HepG2 (cell line): ENCODE measurements around the gene HRH2. TPM values are rescaled to one million over a fixed set of nuclear protein-coding genes. Genes with fewer than 3 reads are reported as not detected.
A peak's percentile ranks its signal among the peaks of the same experiment; 100 is the strongest.

ENCODE experiments used
- FOXA3 ChIP-seq: IDR thresholded peaks from 2 replicates; pipeline ENCODE4 v1.6.1; 2016; ENCODE audit warnings: missing genetic modification reagents, missing compliant biosample characterization
- MEIS1 ChIP-seq: sonication (generic); formaldehyde crosslinking; IDR thresholded peaks from 2 replicates; pipeline ENCODE4 v1.9.0; 2021; ENCODE audit warnings: mild to moderate bottlenecking, missing genetic modification reagents, moderate library complexity, borderline replicate concordance
- PHF21A ChIP-seq: sonication (generic); formaldehyde crosslinking; IDR thresholded peaks from 2 replicates; pipeline ENCODE4 v1.5.0; 2020; ENCODE audit warnings: mild to moderate bottlenecking, missing genetic modification reagents
- RCOR2 ChIP-seq: IDR thresholded peaks from 2 replicates; pipeline ENCODE4 v1.6.1; 2016; ENCODE audit warnings: missing biosample characterization, missing genetic modification reagents
- SMAD9 ChIP-seq: sonication (generic); formaldehyde crosslinking; IDR thresholded peaks from 2 replicates; pipeline ENCODE4 v1.5.1; 2020; ENCODE audit warnings: mild to moderate bottlenecking, missing genetic modification reagents
- TBX3 ChIP-seq: fragments of 450-650 bp; IDR thresholded peaks from 2 replicates; pipeline ENCODE4 v1.6.1; 2017; ENCODE audit warnings: antibody characterized with exemption, mild to moderate bottlenecking, inconsistent platforms, borderline replicate concordance
- ZNF263 ChIP-seq: sonication (generic); formaldehyde crosslinking; IDR thresholded peaks from 2 replicates; pipeline ENCODE4 v1.4.0; 2020; ENCODE audit warnings: missing genetic modification reagents
- ZNF589 ChIP-seq: sonication (generic); formaldehyde crosslinking; conservative IDR thresholded peaks from 2 replicates; pipeline ENCODE4 v1.8.0; 2022; ENCODE audit warnings: mild to moderate bottlenecking, moderate library complexity, missing genetic modification reagents
- ZNF615 ChIP-seq: sonication (generic); formaldehyde crosslinking; IDR thresholded peaks from 2 replicates; pipeline ENCODE4 v1.5.0; 2020; ENCODE audit warnings: mild to moderate bottlenecking, missing genetic modification reagents, borderline replicate concordance
- ZNF788 ChIP-seq: sonication (generic); formaldehyde crosslinking; IDR thresholded peaks from 2 replicates; pipeline ENCODE4 v1.5.0; 2020; ENCODE audit warnings: mild to moderate bottlenecking, missing genetic modification reagents, borderline replicate concordance
- polyA plus RNA-seq, 8 experiments: library from polyadenylated mRNA; depleted of rRNA in 3 of 8; stranded (reverse) in 7 of 8; unstranded in 1 of 8; fragments of >200 nt; fragmentation: Illumina TruSeq in 4 of 8; extraction: Trizol in 4 of 8; gene quantifications; 2 replicates each; pipeline versions ENCODE4 v1.2.1 to v1.2.3, GENCODE V29; 2011 to 2016; ENCODE audit warnings: low read depth in 4 of 8, missing spikeins in 1 of 8, mixed read lengths in 1 of 8; ENCODE audit not compliant: insufficient read depth in 1 of 8
- total RNA-seq, 5 experiments: library from RNA; depleted of rRNA; stranded (reverse); fragments of >200 nt; fragmentation: Illumina TruSeq; extraction: Trizol; gene quantifications; 2 replicates each; pipeline ENCODE4 v1.2.3, GENCODE V29; 2016; ENCODE audit warnings: low read depth in 1 of 5
- TF ChIP-seq, protein P1 (sequence below): sonication (generic); formaldehyde crosslinking; IDR thresholded peaks from 2 replicates; pipeline ENCODE4 v1.4.0; 2020; ENCODE audit warnings: mild to moderate bottlenecking, missing genetic modification reagents
- TF ChIP-seq, protein P2 (sequence below): sonication (generic); formaldehyde crosslinking; IDR thresholded peaks from 2 replicates; pipeline ENCODE4 v1.4.0; 2020; ENCODE audit warnings: mild to moderate bottlenecking, missing genetic modification reagents
- TF ChIP-seq, protein P3 (sequence below), 2 experiments: sonication (generic) in 1 of 2; formaldehyde crosslinking in 1 of 2; IDR thresholded peaks; 2 replicates each; pipeline versions ENCODE4 v1.4.0 to v1.6.1; 2018 to 2020; ENCODE audit warnings: missing genetic modification reagents in 2 of 2, borderline replicate concordance in 1 of 2, low read depth in 1 of 2, mild to moderate bottlenecking in 1 of 2, missing biosample characterization in 1 of 2

The HRH2 gene
- total and polyA plus RNA-seq, 2 of the 13 experiments (the other 11 are each of a cell fraction or from before 2014, with no cell fraction given), result not detected

DNA sequence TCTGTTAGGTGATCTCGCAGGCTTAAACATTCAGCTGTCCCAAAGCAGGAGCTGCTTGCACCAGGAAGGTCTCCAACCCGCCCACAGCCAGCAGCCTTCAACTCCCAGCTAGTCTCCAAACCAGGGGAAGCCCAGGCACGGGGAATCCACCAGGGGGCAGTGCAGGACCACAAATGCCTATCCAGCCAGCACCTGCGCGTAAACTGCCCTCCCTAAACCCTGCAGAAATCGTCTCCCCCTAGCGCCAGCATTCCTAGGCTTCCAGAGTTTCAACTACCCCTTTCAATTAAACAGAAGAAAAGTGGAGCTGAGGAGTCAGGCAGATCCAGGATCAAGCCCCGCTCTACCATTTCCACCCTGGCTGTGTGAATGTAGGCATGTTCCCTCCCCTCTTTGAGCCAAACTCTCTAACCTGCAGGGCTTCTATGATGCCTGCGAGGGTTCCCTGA is 72.0 kb downstream of the HRH2 start (continued):
- TF ChIP-seq MEIS1 (CRISPR knock-in tag) (0 out of 2 replicates have a peak, but pooled peaks have one; percentile 42), ZNF615 (CRISPR knock-in tag) (no peak), TBX3 (no peak), PHF21A (CRISPR knock-in tag) (0 out of 2 replicates have a peak, but pooled peaks have one; percentile 34), ZNF788 (peak; percentile 54; the same call in 1 of the 2 replicates), ZNF263 (CRISPR knock-in tag) (0 out of 2 replicates have a peak, but pooled peaks have one; percentile 26), RCOR2 (CRISPR knock-in tag) (0 out of 2 replicates have a peak, but pooled peaks have one; percentile 19), ZNF589 (CRISPR knock-in tag) (no peak), SMAD9 (CRISPR knock-in tag) (no peak), FOXA3 (peak; percentile 31; the same call in 1 of the 2 replicates)
- TF ChIP-seq, protein P1, sequence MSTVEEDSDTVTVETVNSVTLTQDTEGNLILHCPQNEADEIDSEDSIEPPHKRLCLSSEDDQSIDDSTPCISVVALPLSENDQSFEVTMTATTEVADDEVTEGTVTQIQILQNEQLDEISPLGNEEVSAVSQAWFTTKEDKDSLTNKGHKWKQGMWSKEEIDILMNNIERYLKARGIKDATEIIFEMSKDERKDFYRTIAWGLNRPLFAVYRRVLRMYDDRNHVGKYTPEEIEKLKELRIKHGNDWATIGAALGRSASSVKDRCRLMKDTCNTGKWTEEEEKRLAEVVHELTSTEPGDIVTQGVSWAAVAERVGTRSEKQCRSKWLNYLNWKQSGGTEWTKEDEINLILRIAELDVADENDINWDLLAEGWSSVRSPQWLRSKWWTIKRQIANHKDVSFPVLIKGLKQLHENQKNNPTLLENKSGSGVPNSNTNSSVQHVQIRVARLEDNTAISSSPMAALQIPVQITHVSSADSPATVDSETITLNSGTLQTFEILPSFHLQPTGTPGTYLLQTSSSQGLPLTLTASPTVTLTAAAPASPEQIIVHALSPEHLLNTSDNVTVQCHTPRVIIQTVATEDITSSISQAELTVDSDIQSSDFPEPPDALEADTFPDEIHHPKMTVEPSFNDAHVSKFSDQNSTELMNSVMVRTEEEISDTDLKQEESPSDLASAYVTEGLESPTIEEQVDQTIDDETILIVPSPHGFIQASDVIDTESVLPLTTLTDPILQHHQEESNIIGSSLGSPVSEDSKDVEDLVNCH, result no peak
- TF ChIP-seq, protein P2, sequence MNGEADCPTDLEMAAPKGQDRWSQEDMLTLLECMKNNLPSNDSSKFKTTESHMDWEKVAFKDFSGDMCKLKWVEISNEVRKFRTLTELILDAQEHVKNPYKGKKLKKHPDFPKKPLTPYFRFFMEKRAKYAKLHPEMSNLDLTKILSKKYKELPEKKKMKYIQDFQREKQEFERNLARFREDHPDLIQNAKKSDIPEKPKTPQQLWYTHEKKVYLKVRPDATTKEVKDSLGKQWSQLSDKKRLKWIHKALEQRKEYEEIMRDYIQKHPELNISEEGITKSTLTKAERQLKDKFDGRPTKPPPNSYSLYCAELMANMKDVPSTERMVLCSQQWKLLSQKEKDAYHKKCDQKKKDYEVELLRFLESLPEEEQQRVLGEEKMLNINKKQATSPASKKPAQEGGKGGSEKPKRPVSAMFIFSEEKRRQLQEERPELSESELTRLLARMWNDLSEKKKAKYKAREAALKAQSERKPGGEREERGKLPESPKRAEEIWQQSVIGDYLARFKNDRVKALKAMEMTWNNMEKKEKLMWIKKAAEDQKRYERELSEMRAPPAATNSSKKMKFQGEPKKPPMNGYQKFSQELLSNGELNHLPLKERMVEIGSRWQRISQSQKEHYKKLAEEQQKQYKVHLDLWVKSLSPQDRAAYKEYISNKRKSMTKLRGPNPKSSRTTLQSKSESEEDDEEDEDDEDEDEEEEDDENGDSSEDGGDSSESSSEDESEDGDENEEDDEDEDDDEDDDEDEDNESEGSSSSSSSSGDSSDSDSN (CRISPR knock-in tag), result 0 out of 2 replicates have a peak, but pooled peaks have one; percentile 30
- TF ChIP-seq, protein P3, sequence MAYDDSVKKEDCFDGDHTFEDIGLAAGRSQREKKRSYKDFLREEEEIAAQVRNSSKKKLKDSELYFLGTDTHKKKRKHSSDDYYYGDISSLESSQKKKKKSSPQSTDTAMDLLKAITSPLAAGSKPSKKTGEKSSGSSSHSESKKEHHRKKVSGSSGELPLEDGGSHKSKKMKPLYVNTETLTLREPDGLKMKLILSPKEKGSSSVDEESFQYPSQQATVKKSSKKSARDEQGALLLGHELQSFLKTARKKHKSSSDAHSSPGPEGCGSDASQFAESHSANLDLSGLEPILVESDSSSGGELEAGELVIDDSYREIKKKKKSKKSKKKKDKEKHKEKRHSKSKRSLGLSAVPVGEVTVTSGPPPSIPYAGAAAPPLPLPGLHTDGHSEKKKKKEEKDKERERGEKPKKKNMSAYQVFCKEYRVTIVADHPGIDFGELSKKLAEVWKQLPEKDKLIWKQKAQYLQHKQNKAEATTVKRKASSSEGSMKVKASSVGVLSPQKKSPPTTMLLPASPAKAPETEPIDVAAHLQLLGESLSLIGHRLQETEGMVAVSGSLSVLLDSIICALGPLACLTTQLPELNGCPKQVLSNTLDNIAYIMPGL (CRISPR knock-in tag; IDR thresholded peaks at IDR 0.05; ENCODE audit: borderline replicate concordance in 1 of 2, low read depth in 1 of 2), result peak; percentile 63 to 69; a peak in 3 of 4 replicates
